Neural cell (in vitro differentiated cells): Measurements from ENCODE around the gene NAALADL1. TPM values are rescaled to one million over a fixed set of nuclear protein-coding genes. Genes with fewer than 3 reads are reported as not detected.
"Not testable (repeated sequence)": the region's sequence is repeated elsewhere in the genome, so short reads cannot be mapped to it uniquely, and the experiment has no call there.

ENCODE experiments used
- H2AFZ ChIP-seq: fragments of 200-600, 300-800 bp; sonication (generic), shearing (Covaris generic); 2 replicates; pipeline ENCODE4 v1.6.0; 2014; ENCODE audit warnings: low read depth, mild to moderate bottlenecking, antibody characterized with exemption, low read length, moderate library complexity
- H3F3A ChIP-seq: fragments of 200-600 bp; shearing (Covaris generic); 2 replicates; pipeline ENCODE4 v1.6.1; 2016; ENCODE audit warnings: mild to moderate bottlenecking, moderate library complexity, mixed read lengths, antibody characterized with exemption, low read length; ENCODE audit not compliant: insufficient read depth, poor library complexity, severe bottlenecking
- H3K27ac ChIP-seq: fragments of 200-600, 300-800 bp; sonication (generic), shearing (Covaris generic); 2 replicates; pipeline ENCODE4 v1.5.1; 2014; ENCODE audit warnings: mild to moderate bottlenecking, low read length, moderate library complexity
- H3K27me3 ChIP-seq: fragments of 300-800, 200-600 bp; sonication (generic), shearing (Covaris generic); 2 replicates; pipeline ENCODE4 v1.6.0; 2014; ENCODE audit warnings: mild to moderate bottlenecking, low read depth, low read length, moderate library complexity; ENCODE audit not compliant: insufficient read depth
- H3K36me3 ChIP-seq: fragments of 300-800, 200-600 bp; sonication (generic), shearing (Covaris generic); 2 replicates; pipeline ENCODE4 v1.5.1; 2014; ENCODE audit warnings: mild to moderate bottlenecking, antibody characterized with exemption, low read length, moderate library complexity; ENCODE audit not compliant: insufficient read depth
- H3K4me2 ChIP-seq: fragments of 300-800, 200-600 bp; sonication (generic), shearing (Covaris generic); 2 replicates; pipeline ENCODE4 v1.6.0; 2014; ENCODE audit warnings: mild to moderate bottlenecking, low read length
- H3K4me3 ChIP-seq: fragments of 300-800, 200-600 bp; sonication (generic), shearing (Covaris generic); 2 replicates; pipeline ENCODE4 v1.5.1; 2014; ENCODE audit warnings: mild to moderate bottlenecking, low read length, moderate library complexity
- H3K79me2 ChIP-seq: fragments of 200-600 bp; shearing (Covaris generic); replicated peaks from 2 replicates; pipeline ENCODE4 v1.6.0; 2014; ENCODE audit warnings: mild to moderate bottlenecking, low read length, moderate library complexity; ENCODE audit not compliant: insufficient read depth
- H3K9ac ChIP-seq: fragments of 300-800, 200-600 bp; sonication (generic), shearing (Covaris generic); 2 replicates; pipeline ENCODE4 v1.6.1; 2016; ENCODE audit warnings: mild to moderate bottlenecking, low read length, mixed read lengths
- H3K9me2 ChIP-seq: fragments of 200-600 bp; shearing (Covaris generic); 2 replicates; pipeline ENCODE4 v1.6.1; 2016; ENCODE audit warnings: mild to moderate bottlenecking, low read length, mixed read lengths; ENCODE audit not compliant: insufficient read depth
- H3K9me3 ChIP-seq: fragments of 200-600, 300-800 bp; sonication (generic), shearing (Covaris generic); 2 replicates; pipeline ENCODE4 v1.6.1; 2016; ENCODE audit warnings: mild to moderate bottlenecking, mixed run types, low read length, moderate library complexity, mixed read lengths
- H4K20me1 ChIP-seq: fragments of 200-600 bp; shearing (Covaris generic); 2 replicates; pipeline ENCODE4 v1.6.1; 2016; ENCODE audit warnings: mild to moderate bottlenecking, mixed run types; ENCODE audit not compliant: insufficient read depth
- EP300 ChIP-seq: fragments of 450-650 bp; conservative IDR thresholded peaks from 2 replicates; pipeline ENCODE4 v1.6.1; 2014; ENCODE audit warnings: antibody characterized with exemption, mild to moderate bottlenecking, moderate library complexity; ENCODE audit not compliant: poor library complexity, severe bottlenecking
- EZH2 ChIP-seq: fragments of 200-600, 300-800 bp; shearing (Covaris generic), sonication (generic); IDR thresholded peaks from 2 replicates; pipeline ENCODE4 v1.6.1; 2014; ENCODE audit warnings: antibody characterized with exemption, low read length, borderline replicate concordance, mild to moderate bottlenecking; ENCODE audit not compliant: insufficient read depth, poor library complexity, severe bottlenecking
- MXI1 ChIP-seq: fragments of 450-650 bp; conservative IDR thresholded peaks from 2 replicates; pipeline ENCODE4 v1.6.1; 2014; ENCODE audit warnings: antibody characterized with exemption, mild to moderate bottlenecking; ENCODE audit not compliant: poor library complexity, severe bottlenecking
- POLR2AphosphoS5 ChIP-seq: IDR thresholded peaks from 2 replicates; pipeline ENCODE4 v1.6.1; 2012
- RAD21 ChIP-seq: fragments of 450-650 bp; conservative IDR thresholded peaks from 2 replicates; pipeline ENCODE4 v1.6.1; 2014; ENCODE audit warnings: antibody characterized with exemption, mild to moderate bottlenecking, moderate library complexity
- SMC3 ChIP-seq: fragments of 450-650 bp; conservative IDR thresholded peaks from 2 replicates; pipeline ENCODE4 v1.6.1; 2014; ENCODE audit warnings: antibody characterized with exemption, mild to moderate bottlenecking, moderate library complexity; ENCODE audit not compliant: poor library complexity
- TAF1 ChIP-seq: IDR thresholded peaks from 2 replicates; pipeline ENCODE4 v1.6.1; 2012; ENCODE audit warnings: low read depth
- polyA plus RNA-seq: library from polyadenylated mRNA; depleted of rRNA; stranded (reverse); fragments of >200 nt; gene quantifications from 2 replicates; pipeline ENCODE4 v1.2.3, GENCODE V29; 2014
- TF ChIP-seq, protein P1 (sequence below): IDR thresholded peaks from 2 replicates; pipeline ENCODE4 v1.6.1; 2012; ENCODE audit warnings: borderline replicate concordance
- TF ChIP-seq, protein P2 (sequence below): fragments of 450-650 bp; IDR thresholded peaks from 2 replicates; pipeline ENCODE4 v1.5.1; 2014; ENCODE audit warnings: antibody characterized with exemption, mild to moderate bottlenecking, moderate library complexity; ENCODE audit not compliant: poor library complexity, severe bottlenecking

The NAALADL1 gene
- polyA plus RNA-seq, 1 donor from 2014 or later: not detected

DNA sequence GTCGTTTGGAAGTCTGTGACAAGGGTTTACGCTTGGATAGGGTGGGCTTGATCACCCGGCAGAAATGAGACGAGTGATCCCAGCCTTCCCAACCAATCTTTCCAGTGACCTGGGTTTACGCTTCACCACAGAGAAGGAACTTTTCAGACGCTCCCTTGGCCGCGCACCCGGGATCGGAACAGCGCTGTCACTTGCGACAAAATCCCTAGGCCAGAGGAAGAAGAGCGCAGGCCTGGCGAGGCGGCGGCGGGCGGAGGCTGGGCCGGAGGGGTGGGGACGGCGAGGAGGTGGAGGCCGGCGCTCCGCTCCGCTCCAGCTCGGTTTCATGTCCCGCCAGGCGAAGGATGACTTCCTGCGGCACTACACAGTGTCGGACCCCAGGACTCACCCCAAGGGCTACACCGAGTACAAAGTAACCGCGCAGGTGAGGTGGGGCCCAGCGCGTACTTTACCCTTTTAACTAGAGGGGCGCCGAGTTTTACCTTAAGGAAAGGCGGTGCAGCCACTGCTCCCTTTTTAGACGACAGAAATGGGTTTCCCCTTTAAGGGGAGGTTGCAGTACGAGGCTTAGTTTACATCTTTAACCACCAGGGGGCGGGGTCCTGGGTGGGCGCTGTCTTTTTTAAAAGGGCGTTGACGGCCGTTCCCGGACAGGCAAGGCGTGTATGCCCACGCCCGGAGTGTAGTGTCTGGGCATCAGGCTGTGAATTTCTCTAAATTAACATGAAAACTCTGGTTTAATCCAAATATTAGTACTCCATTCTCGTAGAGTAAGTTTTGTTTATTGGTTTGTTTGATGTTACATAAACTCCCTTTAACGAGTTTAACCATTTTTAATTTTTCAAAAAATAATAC lies 30.9 kb downstream of the NAALADL1 start, which contains the start of gene SNX15:
SNX15 (plus strand) TSS at position 227 of the 855 bp plus-strand sequence; CDS start at position 326, 99 bp downstream.
- H3K9me2 ChIP-seq: no peaks in the 10 kb centered on the region
- TF ChIP-seq EP300: peak; percentile 56
- TF ChIP-seq, protein P1, sequence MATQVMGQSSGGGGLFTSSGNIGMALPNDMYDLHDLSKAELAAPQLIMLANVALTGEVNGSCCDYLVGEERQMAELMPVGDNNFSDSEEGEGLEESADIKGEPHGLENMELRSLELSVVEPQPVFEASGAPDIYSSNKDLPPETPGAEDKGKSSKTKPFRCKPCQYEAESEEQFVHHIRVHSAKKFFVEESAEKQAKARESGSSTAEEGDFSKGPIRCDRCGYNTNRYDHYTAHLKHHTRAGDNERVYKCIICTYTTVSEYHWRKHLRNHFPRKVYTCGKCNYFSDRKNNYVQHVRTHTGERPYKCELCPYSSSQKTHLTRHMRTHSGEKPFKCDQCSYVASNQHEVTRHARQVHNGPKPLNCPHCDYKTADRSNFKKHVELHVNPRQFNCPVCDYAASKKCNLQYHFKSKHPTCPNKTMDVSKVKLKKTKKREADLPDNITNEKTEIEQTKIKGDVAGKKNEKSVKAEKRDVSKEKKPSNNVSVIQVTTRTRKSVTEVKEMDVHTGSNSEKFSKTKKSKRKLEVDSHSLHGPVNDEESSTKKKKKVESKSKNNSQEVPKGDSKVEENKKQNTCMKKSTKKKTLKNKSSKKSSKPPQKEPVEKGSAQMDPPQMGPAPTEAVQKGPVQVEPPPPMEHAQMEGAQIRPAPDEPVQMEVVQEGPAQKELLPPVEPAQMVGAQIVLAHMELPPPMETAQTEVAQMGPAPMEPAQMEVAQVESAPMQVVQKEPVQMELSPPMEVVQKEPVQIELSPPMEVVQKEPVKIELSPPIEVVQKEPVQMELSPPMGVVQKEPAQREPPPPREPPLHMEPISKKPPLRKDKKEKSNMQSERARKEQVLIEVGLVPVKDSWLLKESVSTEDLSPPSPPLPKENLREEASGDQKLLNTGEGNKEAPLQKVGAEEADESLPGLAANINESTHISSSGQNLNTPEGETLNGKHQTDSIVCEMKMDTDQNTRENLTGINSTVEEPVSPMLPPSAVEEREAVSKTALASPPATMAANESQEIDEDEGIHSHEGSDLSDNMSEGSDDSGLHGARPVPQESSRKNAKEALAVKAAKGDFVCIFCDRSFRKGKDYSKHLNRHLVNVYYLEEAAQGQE: peak; percentile 70
- TF ChIP-seq MXI1: peak; percentile 71
- TF ChIP-seq POLR2AphosphoS5: peak; percentile 74
- TF ChIP-seq EZH2: no peak
- TF ChIP-seq SMC3: peak; percentile 56
- peak; percentile 35 for TF ChIP-seq RAD21
- TF ChIP-seq, protein P2, sequence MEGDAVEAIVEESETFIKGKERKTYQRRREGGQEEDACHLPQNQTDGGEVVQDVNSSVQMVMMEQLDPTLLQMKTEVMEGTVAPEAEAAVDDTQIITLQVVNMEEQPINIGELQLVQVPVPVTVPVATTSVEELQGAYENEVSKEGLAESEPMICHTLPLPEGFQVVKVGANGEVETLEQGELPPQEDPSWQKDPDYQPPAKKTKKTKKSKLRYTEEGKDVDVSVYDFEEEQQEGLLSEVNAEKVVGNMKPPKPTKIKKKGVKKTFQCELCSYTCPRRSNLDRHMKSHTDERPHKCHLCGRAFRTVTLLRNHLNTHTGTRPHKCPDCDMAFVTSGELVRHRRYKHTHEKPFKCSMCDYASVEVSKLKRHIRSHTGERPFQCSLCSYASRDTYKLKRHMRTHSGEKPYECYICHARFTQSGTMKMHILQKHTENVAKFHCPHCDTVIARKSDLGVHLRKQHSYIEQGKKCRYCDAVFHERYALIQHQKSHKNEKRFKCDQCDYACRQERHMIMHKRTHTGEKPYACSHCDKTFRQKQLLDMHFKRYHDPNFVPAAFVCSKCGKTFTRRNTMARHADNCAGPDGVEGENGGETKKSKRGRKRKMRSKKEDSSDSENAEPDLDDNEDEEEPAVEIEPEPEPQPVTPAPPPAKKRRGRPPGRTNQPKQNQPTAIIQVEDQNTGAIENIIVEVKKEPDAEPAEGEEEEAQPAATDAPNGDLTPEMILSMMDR: peak; percentile 80
- TF ChIP-seq TAF1: no peak
- peak within 1 kb of the TSS; percentile 79 for H3K9ac ChIP-seq

DNA sequence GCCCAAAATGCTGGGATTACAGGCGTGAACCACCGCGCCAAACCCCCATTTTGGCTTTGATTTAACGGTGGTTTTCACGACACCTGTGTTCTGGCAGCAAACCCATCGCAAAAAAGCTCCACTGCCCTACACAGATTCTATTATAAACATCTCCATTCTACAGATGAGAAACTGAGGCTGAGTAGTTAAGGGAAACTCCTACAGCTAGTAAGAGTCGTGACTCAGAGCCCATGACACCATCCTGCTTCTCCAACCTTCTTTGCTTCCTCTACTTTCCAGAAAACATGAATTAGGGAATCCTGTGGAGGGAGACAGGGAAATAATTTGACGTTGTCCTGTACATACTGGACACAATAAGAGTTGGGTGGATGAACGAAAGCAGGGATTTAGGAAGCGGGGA lies 31.5 kb downstream of the NAALADL1 start:
- H3K36me3 ChIP-seq: no peaks in the 10 kb centered on the region
- peak overlapping the region; percentile 86 for H3K27ac ChIP-seq
- H3K4me3 ChIP-seq: peak overlapping the region; percentile 78
- no peaks in the 10 kb centered on the region for H3K9me2 ChIP-seq
- H3K4me2 ChIP-seq: no peak overlapping the region
- TF ChIP-seq RAD21: no peak
- TF ChIP-seq, protein P2: no peak
- TF ChIP-seq EP300: no peak
- no peak for TF ChIP-seq TAF1
- no peak for TF ChIP-seq MXI1
- no peak for TF ChIP-seq POLR2AphosphoS5
- no peak for TF ChIP-seq SMC3
- no peak for TF ChIP-seq EZH2
- TF ChIP-seq, protein P1: no peak
- no peaks in the 10 kb centered on the region for H4K20me1 ChIP-seq
- no peaks in the 10 kb centered on the region for H3K27me3 ChIP-seq
- H3K9me3 ChIP-seq: no peaks in the 10 kb centered on the region
- peaks cover 4% of the 10 kb centered on the region for H3K79me2 ChIP-seq
- H2AFZ ChIP-seq: peak overlapping the region; percentile 42
- no peaks in the 10 kb centered on the region for H3F3A ChIP-seq
- no peak overlapping the region for H3K9ac ChIP-seq

More for the DNA sequence above, 30.9 kb downstream of the NAALADL1 start, which contains the start of gene SNX15:
- Histone ChIP-seq H3K36me3 (no peaks in the 10 kb centered on the region), H2AFZ (peak within 1 kb of the TSS; percentile 42), H3F3A (no peaks in the 10 kb centered on the region), H3K79me2 (peaks cover 4% of the 10 kb centered on the region), H3K27ac (peak within 1 kb of the TSS; percentile 86), H3K4me3 (peak within 1 kb of the TSS; percentile 78), H3K27me3 (no peaks in the 10 kb centered on the region), H3K4me2 (peak within 1 kb of the TSS; percentile 81), H3K9me3 (no peaks in the 10 kb centered on the region), H4K20me1 (no peaks in the 10 kb centered on the region)

DNA sequence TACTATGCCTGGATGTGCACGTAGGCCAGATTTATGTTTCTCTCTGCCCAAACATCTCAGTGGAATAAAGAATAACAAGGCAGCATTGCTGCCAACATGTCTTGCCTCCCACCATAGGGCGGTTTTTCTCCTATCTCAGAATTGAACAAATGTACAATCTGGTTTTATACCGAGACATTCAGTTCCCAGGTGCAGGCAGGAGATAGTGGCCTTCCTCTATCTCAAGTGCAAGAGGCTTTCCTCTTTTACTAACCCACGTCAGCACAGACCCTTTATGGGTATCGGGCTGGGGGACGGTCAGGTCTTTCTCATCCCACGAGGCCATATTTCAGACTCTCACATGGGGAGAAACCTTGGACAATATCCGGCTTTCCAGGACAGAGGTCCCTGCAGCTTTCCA lies 34.9 kb downstream of the NAALADL1 start:
- H3K79me2 ChIP-seq, H2AFZ ChIP-seq, H3K27me3 ChIP-seq, H4K20me1 ChIP-seq, H3K4me3 ChIP-seq, H3K4me2 ChIP-seq, H3K9me3 ChIP-seq, H3K36me3 ChIP-seq, H3K9ac ChIP-seq, H3K9me2 ChIP-seq, H3F3A ChIP-seq, H3K27ac ChIP-seq: not testable (repeated sequence)
